ENCODE measurements around the gene PTPRN2.

Gene PTPRN2

GRCh38 chr7:158031867-158032308, 555.7 kb downstream of the PTPRN2 start:
- DNase-seq: no peak

- no peak for DNase-seq
Observed at GRCh38 chr7:158030566-158030965, 557.1 kb downstream of the PTPRN2 start.

DNA sequence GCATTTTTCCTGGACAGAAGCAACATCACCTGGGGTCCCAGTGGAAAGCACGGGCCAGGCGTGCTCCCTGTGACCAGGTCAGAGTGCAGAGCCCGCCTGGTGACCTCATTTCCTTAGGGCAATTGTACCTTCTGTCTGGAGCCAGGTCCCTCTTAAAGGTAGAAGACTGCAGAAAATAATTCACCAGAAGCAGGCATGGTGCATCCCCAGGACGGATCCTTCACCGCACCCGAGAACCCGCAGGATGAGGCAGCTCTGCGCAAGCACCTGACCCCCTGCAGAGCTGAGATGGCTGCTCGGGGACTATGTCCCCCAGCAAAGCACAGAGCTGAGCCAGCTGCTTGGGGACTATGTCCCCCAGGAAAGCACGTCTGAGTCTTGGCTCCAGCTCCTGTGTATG, 557.6 kb downstream of the PTPRN2 start:
- no peak for DNase-seq

DNA sequence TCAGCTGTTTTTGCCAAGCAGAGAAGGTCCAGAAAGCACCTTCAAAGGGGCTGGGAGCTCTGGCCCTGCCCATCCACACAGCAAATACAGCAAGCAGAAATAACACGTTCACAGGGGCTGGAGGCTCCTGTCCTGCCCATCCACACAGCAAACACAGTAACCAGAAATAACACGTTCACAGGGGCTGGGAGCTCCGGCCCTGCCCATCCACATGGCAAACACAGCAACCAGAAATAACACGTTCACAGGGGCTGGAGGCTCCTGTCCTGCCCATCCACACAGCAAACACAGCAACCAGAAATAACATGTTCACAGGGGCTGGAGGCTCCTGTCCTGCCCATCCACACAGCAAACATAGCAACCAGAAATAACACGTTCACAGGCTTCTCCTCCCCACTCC, 558.1 kb downstream of the PTPRN2 start:
- DNase-seq: no peak

DNA sequence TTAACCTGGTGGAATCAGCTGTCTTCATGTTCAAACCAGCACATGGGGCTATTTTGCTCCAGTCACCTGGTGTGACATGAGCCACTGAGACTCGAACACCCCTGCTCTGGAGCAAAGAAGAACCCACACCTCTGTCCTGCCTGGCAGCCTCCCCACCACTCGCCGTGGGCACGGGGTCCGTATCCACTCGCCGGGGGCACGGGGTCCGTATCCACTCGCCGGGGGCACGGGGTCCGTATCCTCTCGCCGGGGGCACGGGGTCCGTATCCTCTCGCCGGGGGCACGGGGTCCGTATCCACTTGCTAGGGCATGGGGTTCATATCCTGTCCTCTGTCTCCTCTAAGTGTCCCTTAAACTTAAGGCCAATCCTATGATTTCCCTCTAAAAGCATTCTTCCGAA, 558.7 kb downstream of the PTPRN2 start:
- no peak for DNase-seq

GRCh38 chr7:158028290-158028941, 559.2 kb downstream of the PTPRN2 start:
- no peak for DNase-seq

DNA sequence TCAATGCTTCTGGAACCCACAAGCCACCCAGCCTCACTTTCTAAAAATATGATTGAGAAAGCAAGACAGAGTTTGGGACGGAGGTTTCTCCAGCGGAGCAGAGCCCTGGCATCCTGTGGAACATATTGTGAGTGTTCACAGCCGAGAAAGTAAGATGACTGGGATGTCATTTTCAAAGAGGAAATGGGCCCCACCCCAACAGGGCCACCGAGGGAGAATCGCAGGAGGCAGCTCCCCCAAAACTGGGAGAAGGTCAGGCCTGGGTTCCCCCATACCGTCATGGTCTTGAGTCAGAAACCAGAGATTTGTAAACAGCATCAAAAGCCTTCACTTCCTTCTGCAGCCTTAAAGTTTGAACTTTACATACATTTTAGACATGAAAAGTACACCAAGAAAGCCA, 560.0 kb downstream of the PTPRN2 start:
- no peak for DNase-seq

- DNase-seq: no peak
Observed at GRCh38 chr7:158026636-158027265, 560.9 kb downstream of the PTPRN2 start.

- DNase-seq: no peak
Observed at GRCh38 chr7:158025686-158026600, 561.7 kb downstream of the PTPRN2 start.

DNA sequence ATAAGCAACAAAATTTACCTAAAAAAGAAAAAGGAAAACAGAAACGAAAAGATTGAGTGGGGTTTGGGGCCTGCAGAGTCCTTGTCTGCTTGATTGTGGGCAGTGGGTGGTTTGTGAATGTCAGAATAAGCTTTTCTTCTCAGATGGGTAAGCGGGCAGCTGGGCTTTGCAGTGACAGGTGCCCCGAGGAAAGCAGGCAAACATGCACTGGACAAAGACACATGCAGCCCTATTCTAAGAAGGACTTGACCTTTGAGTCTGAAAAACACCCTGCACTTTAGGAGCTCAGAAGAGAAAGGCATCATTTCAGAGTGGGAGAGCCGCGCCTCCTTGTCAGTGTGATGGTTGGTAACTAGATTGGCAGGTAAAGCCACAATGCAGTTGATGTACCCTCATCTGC, 562.7 kb downstream of the PTPRN2 start:
- DNase-seq: no peak

DNA sequence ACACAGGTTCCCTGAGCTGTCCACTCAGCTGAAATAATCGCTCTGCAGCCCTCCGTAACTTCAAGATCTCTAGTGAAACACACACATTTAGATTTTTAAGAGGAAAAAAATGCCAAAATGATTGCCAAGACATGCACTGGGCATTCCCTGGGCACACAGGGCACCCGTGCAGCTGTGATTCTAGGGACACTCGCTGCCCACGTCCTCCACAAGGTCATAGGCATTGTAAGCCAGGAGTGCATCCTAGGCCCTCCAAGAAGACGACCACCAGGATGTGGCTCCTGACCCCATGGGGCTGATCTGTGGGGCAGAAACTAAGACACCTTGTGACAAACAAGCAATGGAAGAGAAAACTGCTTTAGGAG, 563.3 kb downstream of the PTPRN2 start:
- no peak for DNase-seq

GRCh38 chr7:158023681-158024350, 563.8 kb downstream of the PTPRN2 start:
- DNase-seq: no peak

DNA sequence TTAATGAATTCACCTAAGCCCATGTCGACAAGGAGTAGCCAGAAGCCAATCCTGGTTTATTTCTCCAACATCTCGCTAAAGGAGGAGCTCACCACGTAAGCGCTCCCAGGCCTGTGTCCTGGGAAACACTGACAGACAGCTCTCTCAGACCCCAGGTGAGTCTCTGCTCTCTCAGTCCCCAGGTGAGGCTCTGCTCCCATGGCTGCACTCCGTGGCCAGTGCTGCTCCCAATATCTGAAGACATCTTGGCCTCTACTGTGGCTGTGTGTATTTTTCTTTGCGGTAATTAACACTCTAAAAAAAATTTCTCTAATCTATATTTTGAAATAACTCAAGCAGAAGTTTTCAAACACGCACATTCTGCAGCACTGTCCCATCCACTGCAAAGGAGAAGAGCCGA, 564.5 kb downstream of the PTPRN2 start:
- DNase-seq: no peak

- no peak for DNase-seq
Observed at GRCh38 chr7:158022601-158023000, 565.0 kb downstream of the PTPRN2 start.

GRCh38 chr7:158021836-158022235, 565.8 kb downstream of the PTPRN2 start:
- no peak for DNase-seq

- DNase-seq: no peak
Observed at GRCh38 chr7:158020706-158021095, 566.9 kb downstream of the PTPRN2 start.

- DNase-seq: no peak
Observed at GRCh38 chr7:158019726-158020705, 567.6 kb downstream of the PTPRN2 start.

DNA sequence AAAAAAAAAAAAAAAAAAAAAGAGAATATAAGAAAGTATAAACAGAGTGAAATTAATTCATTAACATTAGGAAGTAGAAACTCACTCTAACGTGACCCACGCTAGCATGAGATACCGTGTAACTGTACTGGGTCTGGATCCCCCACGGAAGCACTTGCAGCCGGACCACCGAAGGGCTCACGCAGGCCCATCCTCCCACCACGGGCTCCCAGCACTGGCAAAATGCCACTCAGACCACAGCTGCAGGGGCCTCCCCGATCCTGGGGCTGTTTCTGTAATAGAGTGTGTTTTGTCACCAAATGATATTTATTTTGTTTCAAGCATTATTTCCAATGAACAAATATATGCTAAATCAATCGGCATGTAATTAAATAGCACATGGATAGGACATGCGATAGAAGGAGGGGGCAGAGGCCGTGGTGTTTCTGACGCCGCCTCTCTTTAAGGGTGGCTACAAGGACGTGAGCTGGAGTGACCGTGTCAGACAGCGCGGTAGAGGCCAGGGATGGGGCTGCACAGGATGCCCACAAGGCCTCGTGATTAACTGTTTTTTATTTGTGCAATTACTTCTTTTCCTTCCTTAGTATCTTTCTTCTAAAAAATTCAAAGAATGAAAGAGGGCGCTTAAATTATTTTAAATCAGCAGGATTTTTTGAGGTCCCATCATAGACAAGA, 568.5 kb downstream of the PTPRN2 start:
- DNase-seq: no peak

GRCh38 chr7:158018098-158018762, 569.4 kb downstream of the PTPRN2 start:
- DNase-seq: no peak

DNA sequence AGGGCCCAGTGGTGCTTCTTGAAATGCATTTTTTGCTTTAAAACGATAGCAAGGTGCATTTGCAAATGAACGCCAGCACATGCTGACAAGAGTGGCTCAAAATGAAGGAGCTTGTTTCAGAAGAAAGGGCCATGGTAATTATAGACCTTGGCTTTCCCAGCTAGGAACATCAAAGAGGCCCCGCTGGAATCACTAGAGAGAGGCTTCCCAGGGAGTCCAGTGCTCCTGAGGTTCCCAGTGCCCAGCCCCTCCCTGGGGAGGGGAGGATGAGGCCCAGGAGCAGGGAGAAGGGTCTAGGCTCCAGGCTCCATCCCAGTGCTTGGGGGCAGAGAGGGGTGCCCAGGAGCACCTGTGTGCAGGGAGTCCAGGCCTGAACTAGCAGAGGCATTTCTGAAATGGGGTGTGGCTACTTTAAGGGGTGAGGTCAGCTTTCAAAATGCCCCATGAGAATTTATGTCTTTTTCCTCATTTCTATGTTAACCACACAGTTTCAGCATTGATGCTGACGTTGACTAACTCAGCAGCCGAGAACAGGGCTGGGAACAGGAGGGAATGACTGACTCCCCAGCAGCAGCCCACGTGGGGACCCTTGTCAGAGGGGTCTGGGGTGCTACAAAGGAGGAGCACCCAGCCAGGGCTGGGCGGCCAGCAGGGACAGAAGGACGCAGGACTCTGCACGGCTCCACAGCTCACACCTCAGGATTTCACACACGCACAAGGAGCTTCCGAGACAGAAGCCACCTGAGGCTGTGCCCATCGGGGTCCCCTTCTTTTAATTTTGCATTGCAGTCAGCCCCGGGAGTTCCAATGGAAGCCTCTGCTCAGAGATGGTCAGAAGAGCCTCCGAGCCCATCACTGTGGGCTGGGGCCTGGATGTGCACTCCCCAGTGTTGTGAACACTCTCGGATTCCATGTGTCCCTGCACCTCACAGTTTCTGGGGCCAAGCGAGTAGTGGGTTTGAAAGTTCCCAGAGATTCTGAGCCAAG, 570.2 kb downstream of the PTPRN2 start:
- DNase-seq: no peak

All from Kasumi-1 (cell line).